CD14-positive monocyte (primary cell): ENCODE data around the gene CASQ1. TPM values are rescaled to one million over a fixed set of nuclear protein-coding genes. Genes with fewer than 3 reads are reported as not detected.
A peak's percentile ranks its signal among the peaks of the same experiment; 100 is the strongest.

Source experiments
- DNase-seq, 3 donors: peaks; one replicate each; pipeline ENCODE4 v3.0.0-alpha.2; 2011 to 2022
- H2AFZ ChIP-seq: 2 replicates; pipeline ENCODE4 v1.6.0; 2012; ENCODE audit warnings: mild to moderate bottlenecking, low read depth, low read length, inconsistent platforms; ENCODE audit not compliant: insufficient read depth, poor library complexity, severe bottlenecking
- H3K27ac ChIP-seq, 2 donors: 1 replicate in 1 of 2; 2 replicates in 1 of 2; pipeline ENCODE4 v1.5.1; 2012 to 2013; ENCODE audit warnings: low read length in 2 of 2, control low read depth in 1 of 2, inconsistent platforms in 1 of 2, low read depth in 1 of 2, mild to moderate bottlenecking in 1 of 2
- H3K27me3 ChIP-seq, 2 donors: one replicate each; pipeline versions ENCODE4 v1.6.0 to v1.6.1; 2011 to 2013; ENCODE audit warnings: low read length in 2 of 2; ENCODE audit not compliant: control insufficient read depth in 2 of 2, insufficient read depth in 2 of 2
- H3K36me3 ChIP-seq, 2 donors: replicated peaks in 1 of 2; 1 replicate in 1 of 2; 2 replicates in 1 of 2; pipeline versions ENCODE4 v1.5.1 to v1.6.1; 2012 to 2013; ENCODE audit warnings: low read length in 2 of 2, control low read depth in 1 of 2, inconsistent platforms in 1 of 2, mild to moderate bottlenecking in 1 of 2; ENCODE audit not compliant: insufficient read depth in 2 of 2, control insufficient read depth in 1 of 2
- H3K4me1 ChIP-seq, 2 donors: 1 replicate in 1 of 2; 2 replicates in 1 of 2; pipeline versions ENCODE4 v1.5.1 to v1.6.1; 2012 to 2013; ENCODE audit warnings: low read length in 2 of 2, control low read depth in 1 of 2, inconsistent platforms in 1 of 2, mild to moderate bottlenecking in 1 of 2, moderate library complexity in 1 of 2; ENCODE audit not compliant: insufficient read depth in 2 of 2, control insufficient read depth in 1 of 2
- H3K4me2 ChIP-seq: replicated peaks from 2 replicates; pipeline ENCODE3; 2012; ENCODE audit warnings: low read length, moderate library complexity, mild to moderate bottlenecking; ENCODE audit not compliant: poor library complexity, severe bottlenecking; ENCODE audit errors: extremely low read depth
- H3K4me3 ChIP-seq, 3 experiments: fragments of 200-600 bp in 1 of 3; sonication (generic) in 1 of 3; replicated peaks in 1 of 3; 1 replicate in 2 of 3; 2 replicates in 1 of 3; pipeline ENCODE4 v1.5.1; 2011 to 2013; ENCODE audit warnings: low read length in 3 of 3, mild to moderate bottlenecking in 3 of 3, control low read depth in 2 of 3, low read depth in 2 of 3, inconsistent platforms in 1 of 3, moderate library complexity in 1 of 3
- H3K79me2 ChIP-seq: 2 replicates; pipeline ENCODE4 v1.6.0; 2012; ENCODE audit warnings: mild to moderate bottlenecking, control low read depth, inconsistent platforms, low read length, moderate library complexity; ENCODE audit not compliant: insufficient read depth
- H3K9ac ChIP-seq: 2 replicates; pipeline ENCODE4 v1.6.0; 2017; ENCODE audit warnings: low read length, mild to moderate bottlenecking; ENCODE audit not compliant: insufficient read depth, poor library complexity, severe bottlenecking
- H3K9me3 ChIP-seq, 2 donors: replicated peaks in 1 of 2; 1 replicate in 1 of 2; 2 replicates in 1 of 2; pipeline versions ENCODE4 v1.5.1 to v1.6.1; 2012 to 2013; ENCODE audit warnings: low read length in 2 of 2, control low read depth in 1 of 2; ENCODE audit not compliant: control insufficient read depth in 1 of 2, insufficient read depth in 1 of 2
- H4K20me1 ChIP-seq: 2 replicates; pipeline ENCODE4 v1.6.0; 2012; ENCODE audit warnings: mild to moderate bottlenecking, low read length, control low read depth, moderate library complexity; ENCODE audit not compliant: insufficient read depth
- H3K27ac Mint-ChIP-seq, 7 donors: one replicate each; pipeline ENCODE4 v1.8.0; 2020; ENCODE audit warnings: mild to moderate bottlenecking in 7 of 7, mixed read lengths in 7 of 7, moderate library complexity in 6 of 7, inconsistent platforms in 2 of 7
- H3K27me3 Mint-ChIP-seq, 3 donors: one replicate each; pipeline ENCODE4 v1.8.0; 2021 to 2022; ENCODE audit warnings: low read depth in 3 of 3, mild to moderate bottlenecking in 3 of 3, mixed read lengths in 3 of 3, moderate library complexity in 3 of 3, inconsistent platforms in 1 of 3
- H3K36me3 Mint-ChIP-seq, 2 donors: one replicate each; pipeline ENCODE4 v1.8.0; 2020; ENCODE audit warnings: mixed read lengths in 2 of 2, inconsistent platforms in 1 of 2, mild to moderate bottlenecking in 1 of 2
- H3K4me1 Mint-ChIP-seq: one replicate; pipeline ENCODE4 v1.8.0; 2020; ENCODE audit warnings: mild to moderate bottlenecking, mixed read lengths
- H3K4me3 Mint-ChIP-seq, 2 donors: one replicate each; pipeline ENCODE4 v1.8.0; 2020; ENCODE audit warnings: mild to moderate bottlenecking in 2 of 2, mixed read lengths in 2 of 2, moderate library complexity in 1 of 2
- H3K9me3 Mint-ChIP-seq, 7 donors: one replicate each; pipeline ENCODE4 v1.8.0; 2020 to 2022; ENCODE audit warnings: mixed read lengths in 7 of 7, mild to moderate bottlenecking in 6 of 7, moderate library complexity in 6 of 7, inconsistent platforms in 2 of 7
- CTCF ChIP-seq: fragments of 200-600 bp; IDR thresholded peaks from one replicate; pipeline ENCODE4 v1.8.0; 2022; ENCODE audit warnings: antibody characterized with exemption, mild to moderate bottlenecking
- WGBS: methylation state at CpG from one replicate; pipeline ENCODE4 v1.1.5; 2013; ENCODE audit warnings: missing lambda C conversion rate; ENCODE audit not compliant: insufficient coverage; 5-methylcytosine and 5-hydroxymethylcytosine counted together
- intact Hi-C, 2 donors: fragments of 100-400 bp; cut with micrococcal nuclease; formaldehyde crosslinking; loops; one replicate each; pipeline versions ENCODE4 v1.15.0 to v1.15.1; 2023
- polyA plus RNA-seq, 3 donors: library from polyadenylated mRNA; depleted of rRNA in 1 of 3; unstranded in 2 of 3; stranded (reverse) in 1 of 3; fragments of 300-500 nt in 2 of 3; fragments of >200 nt in 1 of 3; fragmentation: Illumina TruSeq in 2 of 3; gene quantifications; 1 replicate in 2 of 3; 2 replicates in 1 of 3; pipeline ENCODE4 v1.2.3, GENCODE V29; 2012 to 2021

CASQ1 gene
- polyA plus RNA-seq, 3 donors = 0.09 to 11.1 TPM; not detected in 1

- H3K36me3 Mint-ChIP-seq = peaks cover 0 to 2% of the 10 kb centered on the region in 2 donors
- no peak for DNase-seq
- H2AFZ ChIP-seq = no peak overlapping the region
- no CpG with 5 or more reads among the region's 2 CpGs for WGBS
- no peaks in the 10 kb centered on the region for H3K9me3 ChIP-seq
- H3K4me3 Mint-ChIP-seq = no peak overlapping the region
- H3K4me1 ChIP-seq = peaks cover 10 to 29% of the 10 kb centered on the region in 2 donors
- no peaks in the 10 kb centered on the region for H3K79me2 ChIP-seq
- H3K27ac ChIP-seq = no peak overlapping the region
- peaks cover 0 to 11% (median 0%) of the 10 kb centered on the region in 3 donors for H3K27me3 Mint-ChIP-seq
- H3K9me3 Mint-ChIP-seq = peaks cover 0 to 4% (median 0%) of the 10 kb centered on the region in 7 donors
- no peaks in the 10 kb centered on the region for H4K20me1 ChIP-seq
- H3K9ac ChIP-seq = no peak overlapping the region
- no peak overlapping the region for H3K4me2 ChIP-seq
- no peak overlapping the region for H3K27ac Mint-ChIP-seq
- TF ChIP-seq CTCF = no peak
- H3K36me3 ChIP-seq = no peaks in the 10 kb centered on the region
- peaks cover 19% of the 10 kb centered on the region for H3K4me1 Mint-ChIP-seq
- no peaks in the 10 kb centered on the region for H3K27me3 ChIP-seq
- no peak overlapping the region for H3K4me3 ChIP-seq
- intact Hi-C loops = no loop called here
These were observed 40.7 kb upstream of the CASQ1 start for GRCh38 chr1:160149716-160150115.

DNA sequence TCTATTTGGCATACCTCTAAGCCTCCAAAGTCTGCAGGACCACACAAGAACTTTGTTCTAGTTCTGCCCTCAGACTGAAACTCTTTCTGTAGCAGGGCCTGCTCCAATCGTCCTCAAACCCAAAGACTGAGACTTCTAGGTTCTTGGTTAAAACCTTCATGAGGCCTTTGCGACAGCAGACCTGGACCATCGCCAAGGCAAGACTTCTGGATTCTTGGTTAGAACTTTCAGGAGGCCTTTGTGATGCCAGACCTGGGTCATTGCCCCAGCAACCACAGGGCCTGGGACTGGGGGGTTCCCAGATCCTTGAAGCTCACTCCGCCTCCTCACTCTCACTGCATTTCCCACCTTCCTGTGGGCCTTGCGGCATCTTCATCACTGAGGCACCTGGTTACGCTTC is 39.1 kb upstream of the CASQ1 start, which contains the start of gene ATP1A4:
Gene ATP1A4, plus strand, starts transcription at position 301 of the 400 bp plus-strand sequence. CDS start 438 bp downstream, outside the sequence.
- H3K4me2 ChIP-seq = no peak within 1 kb of the TSS
- H3K4me1 ChIP-seq = peaks cover 15 to 34% of the 10 kb centered on the region in 2 donors
- Mint-ChIP-seq H3K4me1 (peaks cover 24% of the 10 kb centered on the region), H3K27ac (no peak within 1 kb of the TSS), H3K36me3 (no peaks in the 10 kb centered on the region), H3K27me3 (peaks cover 0 to 8% (median 1%) of the 10 kb centered on the region in 3 donors), H3K9me3 (peaks cover 0 to 4% (median 0%) of the 10 kb centered on the region in 7 donors), H3K4me3 (peak within 1 kb of the TSS in 1 of 2 donors; percentile 46)
- no peak within 1 kb of the TSS for H3K9ac ChIP-seq
- peak within 1 kb of the TSS in 1 of 3 experiments; percentile 20 for H3K4me3 ChIP-seq
- H3K36me3 ChIP-seq = no peaks in the 10 kb centered on the region
- no peak for DNase-seq
- 89% methylated on average over 6 of the region's 6 CpGs for WGBS
- intact Hi-C loops = no loop called here
- no peak within 1 kb of the TSS for H3K27ac ChIP-seq
- H3K27me3 ChIP-seq = no peaks in the 10 kb centered on the region
- no peak for TF ChIP-seq CTCF
- H3K9me3 ChIP-seq = no peaks in the 10 kb centered on the region
- H4K20me1 ChIP-seq = no peaks in the 10 kb centered on the region
- H3K79me2 ChIP-seq = no peaks in the 10 kb centered on the region
- H2AFZ ChIP-seq = peak within 1 kb of the TSS; percentile 46
